Stimulated activated CD4-positive, alpha-beta T cell treated with anti-CD3 and anti-CD28 coated beads, Interleukin-12 subunit alpha, Interleukin-12 subunit beta, amount 100 ng/mL, for 48 hours (primary cell): ENCODE measurements around the gene NUDT15.
"Not testable (repeated sequence)": the region's sequence is repeated elsewhere in the genome, so short reads cannot be mapped to it uniquely, and the experiment has no call there.

ENCODE experiments used
- DNase-seq, 3 donors: peaks; one replicate each; pipeline ENCODE4 v3.0.0-alpha.2; 2020; ENCODE audit warnings: low read depth in 2 of 3, low spot score in 1 of 3

Gene NUDT15

GRCh38 chr13:48040896-48041295, 3.4 kb downstream of the NUDT15 start:
- DNase-seq, result no peak

- no peak for DNase-seq
These were observed 5.4 kb downstream of the NUDT15 start for GRCh38 chr13:48042894-48043293.

- no peak for DNase-seq
These were observed 6.4 kb downstream of the NUDT15 start for GRCh38 chr13:48043789-48044503.

GRCh38 chr13:48050550-48050949, 13.0 kb downstream of the NUDT15 start:
- no peak for DNase-seq

- DNase-seq, result no peak
These were observed 17.1 kb downstream of the NUDT15 start for GRCh38 chr13:48054601-48055000.

GRCh38 chr13:48055712-48056111, 18.2 kb downstream of the NUDT15 start:
- no peak for DNase-seq

- DNase-seq, result not testable (repeated sequence)
These were observed 21.0 kb downstream of the NUDT15 start for GRCh38 chr13:48058536-48058935.

GRCh38 chr13:48059951-48060350, 22.4 kb downstream of the NUDT15 start:
- DNase-seq, result not testable (repeated sequence)

- DNase-seq, result peak in 1 of 3 donors; percentile 3
These were observed 28.9 kb downstream of the NUDT15 start for GRCh38 chr13:48066310-48066989.

GRCh38 chr13:48068036-48068435, 30.5 kb downstream of the NUDT15 start:
- DNase-seq, result no peak

- DNase-seq, result no peak
These were observed 31.4 kb downstream of the NUDT15 start for GRCh38 chr13:48068952-48069351.

GRCh38 chr13:48069573-48069972, 32.0 kb downstream of the NUDT15 start:
- DNase-seq, result no peak

- DNase-seq, result no peak
These were observed 33.4 kb downstream of the NUDT15 start for GRCh38 chr13:48070942-48071341.

- DNase-seq, result no peak
These were observed 34.8 kb downstream of the NUDT15 start for GRCh38 chr13:48072304-48072703.

GRCh38 chr13:48072787-48073186, 35.3 kb downstream of the NUDT15 start:
- DNase-seq, result no peak

GRCh38 chr13:48074006-48074405, 36.5 kb downstream of the NUDT15 start:
- no peak for DNase-seq

- DNase-seq, result peak in 1 of 3 donors; percentile 10
These were observed 40.7 kb downstream of the NUDT15 start for GRCh38 chr13:48078251-48078656.

GRCh38 chr13:48081739-48082138, 44.2 kb downstream of the NUDT15 start:
- no peak for DNase-seq

GRCh38 chr13:48086272-48086671, 48.7 kb downstream of the NUDT15 start:
- DNase-seq, result no peak

- no peak for DNase-seq
These were observed 56.1 kb downstream of the NUDT15 start for GRCh38 chr13:48093588-48093987.

- DNase-seq, result no peak
These were observed 56.9 kb downstream of the NUDT15 start for GRCh38 chr13:48094404-48094780.

- peak; percentile 94 to 98 (median 95) for DNase-seq
These were observed 57.4 kb downstream of the NUDT15 start, which contains the start of gene MED4 for GRCh38 chr13:48094781-48095502. MED4 (minus strand) TSS chr13:48095104; CDS start chr13:48095078, 26 bp downstream.
